WTC11 (cell line): ENCODE measurements around the gene DOK3. TPM values are rescaled to one million over a fixed set of nuclear protein-coding genes. Genes with fewer than 3 reads are reported as not detected.
A peak's percentile ranks its signal among the peaks of the same experiment; 100 is the strongest.

Source experiments
- ARID4B ChIP-seq: sonication (generic); formaldehyde crosslinking; IDR thresholded peaks from 2 replicates; pipeline ENCODE4 v1.8.0; 2023; ENCODE audit warnings: missing genetic modification reagents, mild to moderate bottlenecking, borderline replicate concordance
- E2F5 ChIP-seq: sonication (generic); formaldehyde crosslinking; IDR thresholded peaks from 2 replicates; pipeline ENCODE4 v1.8.1; 2022; ENCODE audit warnings: mild to moderate bottlenecking, moderate library complexity, missing genetic modification reagents
- EMX1 ChIP-seq: fragments of 250-450 bp; sonication (Bioruptor Pico); IDR thresholded peaks from 2 replicates; pipeline ENCODE4 v1.8.0; 2021; ENCODE audit warnings: mild to moderate bottlenecking
- GABPB1 ChIP-seq: sonication (generic); formaldehyde crosslinking; IDR thresholded peaks from 2 replicates; pipeline ENCODE4 v1.8.1; 2023; ENCODE audit warnings: mild to moderate bottlenecking, missing genetic modification reagents
- HMGA2 ChIP-seq: fragments of 250-450 bp; sonication (Bioruptor Pico); IDR thresholded peaks from 2 replicates; pipeline ENCODE4 v1.4.0; 2021; ENCODE audit warnings: mild to moderate bottlenecking, moderate library complexity
- HMGXB4 ChIP-seq: sonication (generic); formaldehyde crosslinking; IDR thresholded peaks from 2 replicates; pipeline ENCODE4 v1.8.1; 2023; ENCODE audit warnings: mild to moderate bottlenecking, moderate library complexity, missing genetic modification reagents
- KAT7 ChIP-seq: sonication (generic); formaldehyde crosslinking; IDR thresholded peaks from 2 replicates; pipeline ENCODE4 v1.8.1; 2023; ENCODE audit warnings: missing genetic modification reagents, mild to moderate bottlenecking, borderline replicate concordance
- MLX ChIP-seq: sonication (generic); formaldehyde crosslinking; IDR thresholded peaks from 2 replicates; pipeline ENCODE4 v1.8.1; 2023; ENCODE audit warnings: mild to moderate bottlenecking, missing genetic modification reagents, moderate library complexity
- MXD4 ChIP-seq: fragments of 250-450 bp; sonication (Bioruptor Pico); IDR thresholded peaks from 2 replicates; pipeline ENCODE4 v1.8.0; 2021; ENCODE audit warnings: mild to moderate bottlenecking, moderate library complexity, borderline replicate concordance
- NFYB ChIP-seq: sonication (generic); formaldehyde crosslinking; conservative IDR thresholded peaks from 2 replicates; pipeline ENCODE4 v1.8.0; 2022; ENCODE audit warnings: low read depth, missing genetic modification reagents
- NR1H2 ChIP-seq: sonication (generic); formaldehyde crosslinking; IDR thresholded peaks from 2 replicates; pipeline ENCODE4 v1.9.0; 2021; ENCODE audit warnings: mild to moderate bottlenecking, moderate library complexity, missing genetic modification reagents
- NR3C1 ChIP-seq: sonication (generic); formaldehyde crosslinking; conservative IDR thresholded peaks from 2 replicates; pipeline ENCODE4 v1.8.1; 2023; ENCODE audit warnings: low read depth, mild to moderate bottlenecking, missing genetic modification reagents
- PRDM15 ChIP-seq: sonication (generic); formaldehyde crosslinking; IDR thresholded peaks from 2 replicates; pipeline ENCODE4 v1.8.0; 2022; ENCODE audit warnings: missing genetic modification reagents
- PREB ChIP-seq: sonication (generic); formaldehyde crosslinking; IDR thresholded peaks from 2 replicates; pipeline ENCODE4 v1.8.1; 2022; ENCODE audit warnings: mild to moderate bottlenecking, missing genetic modification reagents, moderate library complexity, borderline replicate concordance
- SMAD3 ChIP-seq: sonication (generic); formaldehyde crosslinking; IDR thresholded peaks from 2 replicates; pipeline ENCODE4 v1.8.0; 2022; ENCODE audit warnings: missing genetic modification reagents, mild to moderate bottlenecking, borderline replicate concordance
- SP1 ChIP-seq: sonication (generic); formaldehyde crosslinking; conservative IDR thresholded peaks from 2 replicates; pipeline ENCODE4 v1.8.1; 2022; ENCODE audit warnings: missing genetic modification reagents
- TEAD1 ChIP-seq: sonication (generic); formaldehyde crosslinking; IDR thresholded peaks from 2 replicates; pipeline ENCODE4 v1.8.0; 2022; ENCODE audit warnings: mild to moderate bottlenecking, missing genetic modification reagents
- ZMAT4 ChIP-seq: fragments of 250-450 bp; sonication (Bioruptor Pico); IDR thresholded peaks from 2 replicates; pipeline ENCODE4 v1.9.0; 2021; ENCODE audit warnings: mild to moderate bottlenecking
- ZNF138 ChIP-seq: sonication (generic); formaldehyde crosslinking; conservative IDR thresholded peaks from 2 replicates; pipeline ENCODE4 v1.8.1; 2022; ENCODE audit warnings: mild to moderate bottlenecking, moderate library complexity, missing genetic modification reagents
- ZNF425 ChIP-seq: fragments of 250-450 bp; sonication (Bioruptor Pico); conservative IDR thresholded peaks from 2 replicates; pipeline ENCODE4 v1.9.0; 2021; ENCODE audit warnings: mild to moderate bottlenecking
- ZNF512 ChIP-seq: sonication (generic); formaldehyde crosslinking; IDR thresholded peaks from 2 replicates; pipeline ENCODE4 v1.8.1; 2022; ENCODE audit warnings: missing genetic modification reagents, borderline replicate concordance
- total RNA-seq: library from RNA; stranded (reverse); gene quantifications from 3 replicates; pipeline ENCODE4 v1.2.3, GENCODE V29; 2021

The DOK3 gene
- total RNA-seq, 1 experiment from 2014 or later, result 9.9 TPM

- no peak for TF ChIP-seq MXD4 (CRISPR knock-in tag)
- TF ChIP-seq GABPB1 (CRISPR knock-in tag), result peak; percentile 41; the same call in 1 of the 2 replicates
- no peak for TF ChIP-seq NR1H2 (CRISPR knock-in tag)
- TF ChIP-seq ARID4B, result peak; percentile 34; the same call in 1 of the 2 replicates
- TF ChIP-seq HMGXB4, result peak; percentile 96
- no peak for TF ChIP-seq SMAD3 (CRISPR knock-in tag)
- TF ChIP-seq NFYB (CRISPR knock-in tag), result no peak
- no peak for TF ChIP-seq ZNF138 (CRISPR knock-in tag)
- no peak for TF ChIP-seq PREB (CRISPR knock-in tag)
- peak; percentile 67; the same call in 1 of the 2 replicates for TF ChIP-seq TEAD1 (CRISPR knock-in tag)
- no peak for TF ChIP-seq KAT7
- no peak for TF ChIP-seq ZNF425 (CRISPR knock-in tag)
- no peak for TF ChIP-seq NR3C1 (CRISPR knock-in tag)
- TF ChIP-seq MLX (CRISPR knock-in tag), result no peak; the same call in 1 of the 2 replicates
- no peak for TF ChIP-seq ZMAT4 (CRISPR knock-in tag)
- peak; percentile 75; the same call in 1 of the 2 replicates for TF ChIP-seq E2F5 (CRISPR knock-in tag)
- no peak for TF ChIP-seq ZNF512
- TF ChIP-seq HMGA2, result no peak
- no peak for TF ChIP-seq PRDM15 (CRISPR knock-in tag)
- peak; percentile 85 for TF ChIP-seq SP1 (CRISPR knock-in tag)
- TF ChIP-seq EMX1, result no peak
Observed at GRCh38 chr5:177491429-177491945, 18.1 kb downstream of the DOK3 start (continued).
